Measurements from ENCODE around the gene LCT.

DNA sequence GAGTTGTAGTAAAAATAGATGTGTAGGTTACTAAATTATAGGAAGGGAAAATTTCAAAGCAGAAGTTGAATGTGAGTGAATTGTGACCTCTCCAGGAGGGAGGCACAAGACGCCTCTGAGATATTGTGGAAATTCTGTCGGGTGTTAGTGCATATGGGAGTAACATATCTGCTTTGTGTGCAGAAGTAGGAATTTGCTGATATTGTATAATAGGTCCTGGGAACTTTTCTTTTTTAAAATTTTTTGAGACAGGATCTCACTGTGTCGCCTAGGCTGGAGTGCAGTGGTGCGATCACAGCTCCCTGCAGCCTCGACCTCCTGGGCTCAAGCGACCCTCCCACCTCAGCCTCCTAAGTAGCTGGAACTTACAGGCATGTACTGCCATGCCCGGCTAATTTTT, 60.6 kb downstream of the LCT start:
- TF ChIP-seq, protein P1, sequence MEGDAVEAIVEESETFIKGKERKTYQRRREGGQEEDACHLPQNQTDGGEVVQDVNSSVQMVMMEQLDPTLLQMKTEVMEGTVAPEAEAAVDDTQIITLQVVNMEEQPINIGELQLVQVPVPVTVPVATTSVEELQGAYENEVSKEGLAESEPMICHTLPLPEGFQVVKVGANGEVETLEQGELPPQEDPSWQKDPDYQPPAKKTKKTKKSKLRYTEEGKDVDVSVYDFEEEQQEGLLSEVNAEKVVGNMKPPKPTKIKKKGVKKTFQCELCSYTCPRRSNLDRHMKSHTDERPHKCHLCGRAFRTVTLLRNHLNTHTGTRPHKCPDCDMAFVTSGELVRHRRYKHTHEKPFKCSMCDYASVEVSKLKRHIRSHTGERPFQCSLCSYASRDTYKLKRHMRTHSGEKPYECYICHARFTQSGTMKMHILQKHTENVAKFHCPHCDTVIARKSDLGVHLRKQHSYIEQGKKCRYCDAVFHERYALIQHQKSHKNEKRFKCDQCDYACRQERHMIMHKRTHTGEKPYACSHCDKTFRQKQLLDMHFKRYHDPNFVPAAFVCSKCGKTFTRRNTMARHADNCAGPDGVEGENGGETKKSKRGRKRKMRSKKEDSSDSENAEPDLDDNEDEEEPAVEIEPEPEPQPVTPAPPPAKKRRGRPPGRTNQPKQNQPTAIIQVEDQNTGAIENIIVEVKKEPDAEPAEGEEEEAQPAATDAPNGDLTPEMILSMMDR (conservative IDR thresholded peaks at IDR 0.05; ENCODE audit: low read depth in 2 of 2): no peak
- TF ChIP-seq EZH2 (IDR thresholded peaks at IDR 0.05; ENCODE audit: low read depth, unreplicated experiment) (no peak), NANOG (IDR thresholded peaks at IDR 0.05; ENCODE audit: borderline replicate concordance) (no peak), POLR2AphosphoS5 (IDR thresholded peaks at IDR 0.05; ENCODE audit: low read depth) (no peak), ZNF114 (CRISPR knock-in tag; IDR thresholded peaks at IDR 0.05) (no peak), EZH2phosphoT487 (IDR thresholded peaks at IDR 0.05; ENCODE audit: unreplicated experiment) (no peak), ZNF331 (CRISPR knock-in tag; IDR thresholded peaks at IDR 0.05; ENCODE audit: low read depth) (no peak), JUNB (IDR thresholded peaks at IDR 0.05; ENCODE audit: unreplicated experiment) (no peak), CREB1 (CRISPR knock-in tag; IDR thresholded peaks at IDR 0.05; ENCODE audit: low read depth) (no peak)
- TF ChIP-seq, protein P2, sequence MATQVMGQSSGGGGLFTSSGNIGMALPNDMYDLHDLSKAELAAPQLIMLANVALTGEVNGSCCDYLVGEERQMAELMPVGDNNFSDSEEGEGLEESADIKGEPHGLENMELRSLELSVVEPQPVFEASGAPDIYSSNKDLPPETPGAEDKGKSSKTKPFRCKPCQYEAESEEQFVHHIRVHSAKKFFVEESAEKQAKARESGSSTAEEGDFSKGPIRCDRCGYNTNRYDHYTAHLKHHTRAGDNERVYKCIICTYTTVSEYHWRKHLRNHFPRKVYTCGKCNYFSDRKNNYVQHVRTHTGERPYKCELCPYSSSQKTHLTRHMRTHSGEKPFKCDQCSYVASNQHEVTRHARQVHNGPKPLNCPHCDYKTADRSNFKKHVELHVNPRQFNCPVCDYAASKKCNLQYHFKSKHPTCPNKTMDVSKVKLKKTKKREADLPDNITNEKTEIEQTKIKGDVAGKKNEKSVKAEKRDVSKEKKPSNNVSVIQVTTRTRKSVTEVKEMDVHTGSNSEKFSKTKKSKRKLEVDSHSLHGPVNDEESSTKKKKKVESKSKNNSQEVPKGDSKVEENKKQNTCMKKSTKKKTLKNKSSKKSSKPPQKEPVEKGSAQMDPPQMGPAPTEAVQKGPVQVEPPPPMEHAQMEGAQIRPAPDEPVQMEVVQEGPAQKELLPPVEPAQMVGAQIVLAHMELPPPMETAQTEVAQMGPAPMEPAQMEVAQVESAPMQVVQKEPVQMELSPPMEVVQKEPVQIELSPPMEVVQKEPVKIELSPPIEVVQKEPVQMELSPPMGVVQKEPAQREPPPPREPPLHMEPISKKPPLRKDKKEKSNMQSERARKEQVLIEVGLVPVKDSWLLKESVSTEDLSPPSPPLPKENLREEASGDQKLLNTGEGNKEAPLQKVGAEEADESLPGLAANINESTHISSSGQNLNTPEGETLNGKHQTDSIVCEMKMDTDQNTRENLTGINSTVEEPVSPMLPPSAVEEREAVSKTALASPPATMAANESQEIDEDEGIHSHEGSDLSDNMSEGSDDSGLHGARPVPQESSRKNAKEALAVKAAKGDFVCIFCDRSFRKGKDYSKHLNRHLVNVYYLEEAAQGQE (IDR thresholded peaks at IDR 0.05; ENCODE audit: unreplicated experiment): no peak
- TF ChIP-seq, protein P3, sequence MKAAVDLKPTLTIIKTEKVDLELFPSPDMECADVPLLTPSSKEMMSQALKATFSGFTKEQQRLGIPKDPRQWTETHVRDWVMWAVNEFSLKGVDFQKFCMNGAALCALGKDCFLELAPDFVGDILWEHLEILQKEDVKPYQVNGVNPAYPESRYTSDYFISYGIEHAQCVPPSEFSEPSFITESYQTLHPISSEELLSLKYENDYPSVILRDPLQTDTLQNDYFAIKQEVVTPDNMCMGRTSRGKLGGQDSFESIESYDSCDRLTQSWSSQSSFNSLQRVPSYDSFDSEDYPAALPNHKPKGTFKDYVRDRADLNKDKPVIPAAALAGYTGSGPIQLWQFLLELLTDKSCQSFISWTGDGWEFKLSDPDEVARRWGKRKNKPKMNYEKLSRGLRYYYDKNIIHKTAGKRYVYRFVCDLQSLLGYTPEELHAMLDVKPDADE (IDR thresholded peaks at IDR 0.05): no peak

Measured in GM23338 (cell line).